Adipocyte (in vitro differentiated cells): ENCODE measurements around the gene SLC25A24.
"Not testable (repeated sequence)": the region's sequence is repeated elsewhere in the genome, so short reads cannot be mapped to it uniquely, and the experiment has no call there.

Source experiments
- DNase-seq: peaks from one replicate; pipeline ENCODE4 v3.0.0-alpha.2; 2015; ENCODE audit warnings: low read depth
- H3K27me3 ChIP-seq: replicated peaks from 2 replicates; pipeline ENCODE4 v1.7.0; 2013; ENCODE audit warnings: mild to moderate bottlenecking, low read length, moderate library complexity; ENCODE audit not compliant: control insufficient read depth, insufficient read depth
- H3K36me3 ChIP-seq: 2 replicates; pipeline ENCODE4 v1.7.0; 2013; ENCODE audit warnings: low read length, mild to moderate bottlenecking, moderate library complexity; ENCODE audit not compliant: control insufficient read depth, insufficient read depth, severe bottlenecking
- H3K4me1 ChIP-seq: 2 replicates; pipeline ENCODE4 v1.7.0; 2013; ENCODE audit warnings: mild to moderate bottlenecking, low read length, moderate library complexity; ENCODE audit not compliant: control insufficient read depth, insufficient read depth
- H3K4me3 ChIP-seq: 2 replicates; pipeline ENCODE4 v1.7.0; 2013; ENCODE audit warnings: mild to moderate bottlenecking, low read length, moderate library complexity
- H3K9ac ChIP-seq: 2 replicates; pipeline ENCODE4 v1.7.0; 2013; ENCODE audit warnings: mild to moderate bottlenecking, low read length, moderate library complexity
- H3K9me3 ChIP-seq: 2 replicates; pipeline ENCODE4 v1.7.0; 2013; ENCODE audit warnings: mild to moderate bottlenecking, low read length, moderate library complexity; ENCODE audit not compliant: control insufficient read depth

The SLC25A24 gene

DNA sequence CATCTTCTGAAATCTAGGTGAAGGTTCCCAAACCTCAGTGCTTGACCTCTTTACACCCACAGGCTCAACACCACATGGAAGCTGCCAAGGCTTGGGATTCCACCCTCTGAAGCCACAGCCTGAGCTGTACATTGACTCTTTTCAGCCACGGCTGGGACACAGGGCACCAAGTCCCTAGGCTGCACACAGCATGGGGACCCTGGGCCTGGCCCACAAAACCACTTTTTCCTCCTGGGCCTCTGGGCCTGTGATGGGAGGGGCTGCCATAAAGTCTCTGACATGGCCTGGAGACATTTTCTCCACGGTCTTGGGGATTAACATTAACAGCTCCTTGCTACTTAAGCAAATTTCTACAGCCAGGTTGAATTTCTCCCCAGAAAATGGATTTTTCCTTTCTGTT is 67.8 kb downstream of the SLC25A24 start:
- not testable (repeated sequence) for H3K4me3 ChIP-seq, H3K9me3 ChIP-seq, H3K4me1 ChIP-seq, DNase-seq, H3K9ac ChIP-seq, H3K27me3 ChIP-seq
- peaks cover 43% of the 10 kb centered on the region for H3K36me3 ChIP-seq

DNA sequence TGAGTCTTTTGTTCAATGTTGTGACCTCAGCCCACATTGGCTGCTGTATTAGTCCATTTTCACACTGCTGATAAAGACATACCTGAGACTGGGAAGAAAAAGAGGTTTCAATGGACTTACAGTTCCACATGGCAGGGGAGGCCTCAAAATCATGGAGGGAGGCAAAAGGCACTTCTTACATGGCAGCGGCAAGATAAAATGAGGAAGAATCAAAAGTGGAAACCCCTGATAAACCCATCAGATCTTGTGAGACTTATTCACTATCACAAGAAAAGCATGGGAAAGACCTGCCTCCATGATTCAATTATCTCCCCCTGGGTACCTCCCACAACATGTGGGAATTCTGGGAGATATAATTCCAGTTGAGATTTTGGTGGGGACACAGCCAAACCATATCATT is 68.9 kb downstream of the SLC25A24 start:
- DNase-seq, H3K27me3 ChIP-seq, H3K9me3 ChIP-seq, H3K4me3 ChIP-seq, H3K9ac ChIP-seq, H3K4me1 ChIP-seq: not testable (repeated sequence)
- peaks cover 32% of the 10 kb centered on the region for H3K36me3 ChIP-seq

DNA sequence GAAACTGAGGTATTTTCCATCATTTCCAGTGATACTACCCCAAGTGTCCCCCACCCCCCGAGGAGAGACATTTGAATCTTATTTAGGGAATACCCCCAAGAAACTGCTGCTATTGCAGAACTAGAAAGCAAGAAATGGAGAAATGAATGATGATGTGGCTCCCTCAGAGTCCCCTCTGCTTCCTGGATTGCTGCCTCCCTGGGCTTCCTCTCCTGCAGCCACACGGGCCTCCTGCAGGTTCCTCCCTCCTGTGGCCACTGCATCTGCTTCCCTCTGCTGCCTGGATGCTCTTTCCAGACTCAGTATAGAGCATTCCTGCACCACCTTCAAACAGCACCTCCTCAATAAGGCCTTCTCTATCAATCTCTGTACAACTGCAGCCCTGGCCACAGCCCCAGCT is 69.3 kb downstream of the SLC25A24 start:
- Histone ChIP-seq H3K27me3 (no peaks in the 10 kb centered on the region), H3K9me3 (no peaks in the 10 kb centered on the region), H3K9ac (no peak overlapping the region), H3K4me3 (no peak overlapping the region), H3K4me1 (no peaks in the 10 kb centered on the region), H3K36me3 (peaks cover 27% of the 10 kb centered on the region)
- no peak for DNase-seq

DNA sequence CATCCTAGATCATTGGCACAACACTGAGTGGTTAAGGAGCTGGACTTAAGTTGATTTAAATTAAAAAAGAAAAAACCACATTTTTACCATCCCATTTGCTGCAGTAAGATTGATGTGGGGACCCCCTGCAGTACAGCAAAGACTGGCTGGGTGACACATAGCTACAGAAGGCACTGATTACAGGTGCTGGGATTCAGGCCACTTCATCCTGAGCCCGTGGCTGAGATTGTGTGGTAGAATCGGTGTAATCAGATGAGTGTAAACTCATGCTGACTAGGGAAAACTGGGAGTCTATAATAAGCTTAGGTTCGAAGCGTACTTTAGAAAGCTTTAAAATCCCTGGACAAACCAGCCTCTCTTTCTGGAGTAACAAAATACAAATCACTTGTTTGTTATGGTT is 70.1 kb downstream of the SLC25A24 start:
- no peak overlapping the region for H3K4me3 ChIP-seq
- no peak for DNase-seq
- no peak overlapping the region for H3K9ac ChIP-seq
- no peaks in the 10 kb centered on the region for H3K4me1 ChIP-seq
- H3K9me3 ChIP-seq, result no peaks in the 10 kb centered on the region
- H3K36me3 ChIP-seq, result peaks cover 20% of the 10 kb centered on the region
- H3K27me3 ChIP-seq, result no peaks in the 10 kb centered on the region

DNA sequence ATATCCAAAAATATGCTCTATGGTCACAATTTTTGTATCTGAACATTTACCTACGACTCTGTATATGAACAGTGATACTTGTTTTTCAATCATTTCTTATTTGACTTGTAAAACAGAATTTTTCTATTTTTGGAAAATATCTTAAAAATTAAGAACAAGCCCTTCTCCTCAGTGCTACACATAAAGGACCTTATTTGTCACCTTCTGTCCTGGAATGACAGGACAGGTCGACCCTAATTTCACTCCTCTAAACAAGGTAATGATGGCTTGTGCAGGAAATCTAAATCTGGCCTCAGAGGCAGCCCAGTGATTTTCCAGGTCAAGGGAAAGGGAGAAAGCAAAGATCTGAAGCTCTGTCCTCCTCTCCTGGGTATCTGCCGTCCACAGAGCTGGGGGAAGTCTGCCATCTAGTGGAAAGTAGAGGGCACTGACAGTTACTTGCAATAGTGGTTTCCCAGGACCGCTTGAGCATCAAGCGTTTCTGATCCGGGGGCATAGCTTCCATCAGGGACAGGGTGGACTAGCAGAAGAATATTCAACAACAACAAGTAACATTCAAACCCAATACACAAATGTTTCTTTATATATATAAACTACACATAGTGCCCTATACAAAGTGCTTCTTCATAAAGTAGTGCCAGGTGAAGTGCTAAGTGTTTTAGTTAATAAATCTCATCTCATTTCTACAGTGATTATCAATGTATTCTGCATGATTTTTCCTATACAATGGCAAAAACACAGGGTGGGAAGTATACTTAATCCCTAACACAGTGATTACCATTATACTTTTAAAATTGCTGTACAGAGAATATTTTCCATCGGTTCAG is 74.6 kb downstream of the SLC25A24 start:
- no peaks in the 10 kb centered on the region for H3K9me3 ChIP-seq
- no peaks in the 10 kb centered on the region for H3K27me3 ChIP-seq
- no peak overlapping the region for H3K4me3 ChIP-seq
- H3K36me3 ChIP-seq, result no peaks in the 10 kb centered on the region
- no peaks in the 10 kb centered on the region for H3K4me1 ChIP-seq
- peak; percentile 88 for DNase-seq
- no peak overlapping the region for H3K9ac ChIP-seq

DNA sequence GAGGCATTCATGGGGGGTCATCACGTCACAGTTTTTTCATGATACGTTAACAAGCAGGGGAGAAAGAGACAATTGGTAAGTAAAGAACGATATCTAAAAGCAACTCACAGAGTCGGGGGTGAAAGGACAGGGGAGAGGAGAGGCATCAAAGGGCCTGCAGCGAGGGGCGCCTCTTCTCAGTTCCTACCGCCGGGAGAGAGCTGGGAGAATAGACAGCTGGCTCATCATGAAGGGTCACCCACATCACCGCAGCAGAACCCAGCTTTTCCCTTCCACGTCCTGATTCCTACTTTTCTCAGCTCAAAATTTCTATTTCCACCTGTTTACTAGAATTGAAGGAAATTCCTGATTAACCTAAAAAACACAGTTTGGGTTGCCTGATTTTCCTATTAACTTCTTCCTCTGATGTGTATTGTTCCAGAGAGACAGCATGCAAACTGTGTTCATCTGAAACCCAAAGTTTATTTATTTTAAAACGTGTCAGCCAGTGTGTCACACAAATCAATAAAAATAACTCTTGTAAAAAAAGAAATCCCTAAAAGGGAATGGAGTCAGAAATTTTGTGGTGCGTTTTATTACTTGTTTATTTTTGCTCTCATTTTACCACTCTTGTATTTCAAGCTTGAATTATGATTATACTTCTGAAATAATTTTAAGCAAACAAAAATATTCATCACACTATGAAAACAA is 75.4 kb downstream of the SLC25A24 start:
- Histone ChIP-seq H3K36me3 (no peaks in the 10 kb centered on the region), H3K4me1 (no peaks in the 10 kb centered on the region), H3K9me3 (no peaks in the 10 kb centered on the region), H3K4me3 (no peak overlapping the region), H3K9ac (no peak overlapping the region), H3K27me3 (no peaks in the 10 kb centered on the region)
- DNase-seq, result no peak

DNA sequence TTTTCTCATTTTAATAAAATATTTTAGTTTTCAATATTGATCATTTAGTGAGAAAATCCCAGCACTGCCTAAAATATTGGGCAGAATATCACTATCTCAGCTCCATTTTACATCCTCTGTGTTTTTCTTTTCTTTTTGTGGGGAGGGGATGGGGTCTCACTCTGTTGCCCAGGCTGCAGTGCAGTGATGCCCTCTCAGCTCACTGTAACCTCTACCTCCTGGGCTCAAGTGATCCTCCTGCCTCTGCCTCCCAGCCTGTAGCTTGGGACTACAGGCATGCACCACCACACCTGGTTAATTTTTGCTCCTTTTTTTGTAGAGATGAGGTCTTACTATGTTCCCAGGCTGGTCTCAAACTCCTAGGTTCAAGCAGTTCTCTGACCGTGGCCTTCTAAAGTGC is 76.1 kb downstream of the SLC25A24 start:
- no peak for DNase-seq
- Histone ChIP-seq H3K27me3 (no peaks in the 10 kb centered on the region), H3K4me3 (no peak overlapping the region), H3K4me1 (peaks cover under 1% of the 10 kb centered on the region), H3K36me3 (no peaks in the 10 kb centered on the region), H3K9ac (no peak overlapping the region), H3K9me3 (no peaks in the 10 kb centered on the region)

DNA sequence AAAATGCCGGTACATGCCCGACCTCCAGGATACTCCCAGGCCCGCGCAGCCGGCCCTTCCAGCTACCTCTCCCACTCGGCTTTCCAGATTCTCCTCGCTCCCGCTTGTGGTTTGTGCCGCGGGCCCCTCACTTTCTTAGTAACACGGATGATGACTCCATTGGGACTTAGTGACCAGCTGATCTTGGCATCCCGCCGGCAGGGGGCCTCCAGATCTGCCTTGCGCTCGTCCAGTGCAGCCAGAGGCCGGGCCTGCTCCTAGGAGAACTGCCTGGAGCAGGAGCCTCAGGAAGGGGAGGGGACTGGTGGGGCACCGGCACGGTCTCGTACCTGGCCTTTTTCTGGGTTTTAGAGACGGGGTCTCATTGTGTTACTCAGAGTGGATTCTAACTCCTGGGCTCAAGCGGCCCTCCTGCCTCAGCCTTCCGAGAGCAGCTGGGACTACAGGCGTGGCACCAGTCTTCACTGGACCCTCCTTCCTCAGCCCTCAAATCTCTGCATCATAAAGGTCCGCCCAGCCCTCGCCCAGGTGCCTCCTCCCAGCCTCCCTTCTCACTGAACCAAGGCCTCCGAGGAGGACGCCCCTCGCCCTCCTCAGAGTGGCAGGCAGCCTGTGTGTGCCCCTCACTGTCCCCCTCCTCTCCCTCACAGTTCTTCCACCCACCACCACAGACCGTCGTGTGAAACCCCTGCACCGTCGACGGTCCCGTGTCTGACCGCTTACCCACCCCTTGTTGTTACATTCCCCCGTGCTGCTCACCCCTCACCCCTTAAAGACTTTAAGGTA is 78.6 kb downstream of the SLC25A24 start:
- no peak for DNase-seq
- H3K36me3 ChIP-seq, result no peaks in the 10 kb centered on the region
- peaks cover 14% of the 10 kb centered on the region for H3K4me1 ChIP-seq
- no peaks in the 10 kb centered on the region for H3K9me3 ChIP-seq
- H3K9ac ChIP-seq, result no peak overlapping the region
- no peak overlapping the region for H3K4me3 ChIP-seq
- no peaks in the 10 kb centered on the region for H3K27me3 ChIP-seq

DNA sequence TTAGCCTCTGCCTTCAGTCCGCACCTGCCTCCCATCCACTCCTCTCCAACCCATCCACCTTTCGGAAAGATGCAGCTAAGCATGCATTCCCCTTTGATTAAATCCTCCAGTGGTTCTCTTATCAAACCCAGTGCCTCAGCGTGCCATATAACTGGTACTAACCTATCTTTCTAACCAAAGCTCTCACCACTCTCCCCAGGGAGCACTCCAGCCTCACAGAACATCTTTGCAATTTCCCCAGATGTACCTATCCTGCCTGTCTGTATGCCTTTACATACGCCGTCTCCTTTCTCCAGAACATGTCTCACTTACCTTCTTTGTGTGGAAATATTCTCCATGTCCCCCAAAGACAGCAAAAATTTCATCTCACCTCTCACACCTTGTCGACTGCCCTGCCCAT is 80.0 kb downstream of the SLC25A24 start:
- no peaks in the 10 kb centered on the region for H3K9me3 ChIP-seq
- H3K4me3 ChIP-seq, result no peak overlapping the region
- no peak overlapping the region for H3K9ac ChIP-seq
- no peaks in the 10 kb centered on the region for H3K27me3 ChIP-seq
- no peak for DNase-seq
- H3K4me1 ChIP-seq, result peaks cover 14% of the 10 kb centered on the region
- no peaks in the 10 kb centered on the region for H3K36me3 ChIP-seq

DNA sequence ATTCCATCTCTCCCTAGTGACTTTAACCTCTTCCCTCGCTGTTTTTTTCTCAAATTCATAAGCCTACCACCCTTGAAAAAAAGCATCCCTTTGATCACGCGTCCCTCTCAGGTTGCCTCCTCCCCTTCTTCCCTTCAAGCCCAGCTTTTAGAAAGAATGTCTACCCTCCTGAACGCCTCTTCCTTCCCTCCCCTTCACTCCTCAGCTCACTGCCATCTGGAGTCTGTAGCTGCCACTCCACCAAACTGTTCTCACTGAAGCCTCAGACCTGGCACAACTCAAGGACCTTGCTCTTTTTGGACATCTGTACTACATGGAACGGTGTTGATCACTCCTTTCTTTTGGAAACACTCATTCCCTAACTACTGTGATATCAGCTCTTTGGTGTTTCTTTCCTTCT is 80.6 kb downstream of the SLC25A24 start:
- H3K4me1 ChIP-seq, result peaks cover 14% of the 10 kb centered on the region
- H3K9ac ChIP-seq, result no peak overlapping the region
- DNase-seq, result no peak
- no peaks in the 10 kb centered on the region for H3K36me3 ChIP-seq
- H3K27me3 ChIP-seq, result no peaks in the 10 kb centered on the region
- H3K9me3 ChIP-seq, result no peaks in the 10 kb centered on the region
- H3K4me3 ChIP-seq, result no peak overlapping the region
